HEK293T (cell line): ENCODE data around the gene OXNAD1.

ENCODE experiments used
- BHLHE40 ChIP-seq: fragments of 450-650 bp; IDR thresholded peaks from 2 replicates; pipeline ENCODE4 v1.6.1; 2016; ENCODE audit warnings: mild to moderate bottlenecking, moderate library complexity, borderline replicate concordance
- FOXA1 ChIP-seq: fragments of 450-650 bp; IDR thresholded peaks from 2 replicates; pipeline ENCODE4 v1.6.1; 2016; ENCODE audit warnings: mild to moderate bottlenecking
- FOXM1 ChIP-seq: fragments of 450-650 bp; IDR thresholded peaks from 2 replicates; pipeline ENCODE4 v1.6.1; 2017; ENCODE audit warnings: mild to moderate bottlenecking, borderline replicate concordance
- L3MBTL2 ChIP-seq: fragments of 450-650 bp; conservative IDR thresholded peaks from 2 replicates; pipeline ENCODE4 v1.6.1; 2016; ENCODE audit warnings: mild to moderate bottlenecking
- NFRKB ChIP-seq: fragments of 450-650 bp; IDR thresholded peaks from 2 replicates; pipeline ENCODE4 v1.6.1; 2016; ENCODE audit warnings: mild to moderate bottlenecking, moderate library complexity
- SUZ12 ChIP-seq: fragments of 450-650 bp; IDR thresholded peaks from 2 replicates; pipeline ENCODE4 v1.6.1; 2016; ENCODE audit warnings: mild to moderate bottlenecking
- TARDBP ChIP-seq: fragments of 450-650 bp; IDR thresholded peaks from 2 replicates; pipeline ENCODE4 v1.6.1; 2016
- ZNF384 ChIP-seq: fragments of 450-650 bp; IDR thresholded peaks from 2 replicates; pipeline ENCODE4 v1.6.1; 2016

GRCh38 chr3:16290007-16290826 lies 25.2 kb downstream of the OXNAD1 start:
- no peak for TF ChIP-seq L3MBTL2
- TF ChIP-seq SUZ12, result no peak
- TF ChIP-seq ZNF384, result no peak
- no peak for TF ChIP-seq FOXM1
- no peak for TF ChIP-seq NFRKB
- TF ChIP-seq BHLHE40, result no peak
- TF ChIP-seq FOXA1, result no peak
- TF ChIP-seq TARDBP, result no peak
